HG03066 (cell line): Measurements from ENCODE around the gene TMEM129.

Source experiments
- ATAC-seq: cut with Tn5 transposase; IDR thresholded peaks from one replicate; pipeline ENCODE4 v1.9.1; 2021; ENCODE audit warnings: low read depth; ENCODE audit not compliant: unreplicated experiment

TMEM129 gene

DNA sequence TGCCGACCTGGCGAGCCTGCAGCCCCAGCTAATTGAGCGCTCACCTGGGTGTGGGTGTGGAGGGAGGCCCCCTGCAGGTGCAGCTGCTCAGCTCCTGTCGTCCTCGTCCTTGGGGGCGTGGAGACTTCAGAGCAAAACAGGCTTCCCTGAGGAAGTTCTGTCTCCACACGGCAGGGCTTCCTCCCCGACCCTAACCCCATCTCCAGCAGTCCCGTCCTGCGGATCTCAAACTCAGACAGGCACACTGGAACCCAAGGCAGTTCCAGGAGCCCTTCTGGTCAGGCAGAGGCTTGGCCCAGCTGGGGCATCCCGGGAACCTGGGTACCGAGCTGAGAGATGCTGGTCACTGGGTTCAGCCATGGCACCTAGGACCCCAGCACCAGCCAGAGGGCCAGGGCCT is 24.6 kb upstream of the TMEM129 start:
- ATAC-seq, result no peak

DNA sequence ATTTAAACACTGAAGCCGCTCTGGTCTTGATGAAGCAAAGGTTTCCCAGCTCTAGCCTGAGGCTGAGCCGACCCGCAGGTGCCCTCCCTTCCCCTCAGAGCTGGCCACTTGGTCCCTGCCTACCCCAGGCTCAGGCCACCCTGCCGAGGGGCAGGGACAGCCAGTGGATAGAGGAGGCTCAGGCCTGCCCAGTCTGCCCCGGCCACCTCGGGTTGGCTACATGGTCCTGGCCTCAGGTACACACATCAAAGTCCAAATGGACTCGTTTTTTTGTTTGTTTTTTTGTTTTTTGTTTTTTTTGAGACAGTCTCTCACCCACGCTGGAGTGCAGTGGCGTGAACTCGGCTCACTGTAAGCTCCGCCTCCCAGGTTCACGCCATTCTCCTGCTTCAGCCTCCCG is 24.0 kb upstream of the TMEM129 start:
- no peak for ATAC-seq

DNA sequence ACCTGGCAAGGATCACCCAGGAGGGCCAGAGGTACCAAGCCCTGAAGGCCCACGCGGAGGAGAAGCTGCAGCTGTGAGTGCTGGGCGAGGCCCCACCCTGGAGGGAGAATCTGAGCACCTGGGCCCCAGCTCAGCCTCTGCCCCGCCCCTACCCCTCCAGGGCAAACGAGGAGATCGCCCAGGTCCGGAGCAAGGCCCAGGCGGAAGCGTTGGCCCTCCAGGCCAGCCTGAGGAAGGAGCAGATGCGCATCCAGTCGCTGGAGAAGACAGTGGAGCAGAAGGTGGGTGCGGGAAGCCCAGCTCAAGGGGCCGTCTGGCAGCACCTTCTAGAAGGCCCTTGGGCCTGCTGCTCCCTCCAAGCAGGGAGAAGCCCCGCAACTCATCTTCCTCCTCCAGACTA is 23.4 kb upstream of the TMEM129 start:
- no peak for ATAC-seq

DNA sequence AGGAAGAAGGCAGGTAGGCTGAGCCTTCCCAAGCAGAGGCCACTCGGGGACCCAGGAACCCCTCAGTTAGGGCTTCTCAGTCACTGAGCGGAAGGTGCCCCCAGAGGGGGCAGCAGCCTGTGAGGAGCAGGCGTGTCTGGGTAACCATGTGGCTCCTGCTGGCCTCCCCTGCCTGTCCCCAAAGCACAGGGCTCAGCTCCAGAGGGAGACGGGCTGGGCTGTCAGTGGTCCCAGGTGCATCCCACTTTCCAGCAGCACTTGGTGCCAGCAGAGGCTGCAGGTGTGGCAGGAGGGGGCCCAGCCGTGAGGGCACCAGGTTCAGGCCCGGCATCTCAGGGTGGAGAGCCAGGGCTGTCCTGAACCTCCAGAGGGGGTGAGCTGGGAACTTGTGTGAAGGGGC is 22.9 kb upstream of the TMEM129 start:
- no peak for ATAC-seq

DNA sequence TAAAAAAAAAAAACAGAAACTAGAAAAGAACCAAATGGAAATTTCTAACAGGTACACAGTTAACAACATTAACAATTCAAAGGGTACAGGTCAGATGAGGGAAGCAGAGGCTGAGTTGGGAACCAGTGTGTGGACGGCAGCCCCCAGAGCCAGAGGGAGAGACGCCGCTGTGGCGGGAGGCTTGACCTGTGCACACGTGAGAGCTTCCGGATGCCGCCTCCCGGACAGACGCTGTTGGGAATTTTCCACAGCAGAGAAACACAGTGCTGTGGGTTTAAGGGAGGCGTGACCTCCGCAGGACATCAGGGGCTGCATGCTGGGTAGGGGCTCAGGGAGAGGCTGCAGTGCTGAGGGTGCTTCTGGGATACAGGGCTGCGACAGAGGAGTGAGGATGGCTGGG is 22.4 kb upstream of the TMEM129 start:
- no peak for ATAC-seq

DNA sequence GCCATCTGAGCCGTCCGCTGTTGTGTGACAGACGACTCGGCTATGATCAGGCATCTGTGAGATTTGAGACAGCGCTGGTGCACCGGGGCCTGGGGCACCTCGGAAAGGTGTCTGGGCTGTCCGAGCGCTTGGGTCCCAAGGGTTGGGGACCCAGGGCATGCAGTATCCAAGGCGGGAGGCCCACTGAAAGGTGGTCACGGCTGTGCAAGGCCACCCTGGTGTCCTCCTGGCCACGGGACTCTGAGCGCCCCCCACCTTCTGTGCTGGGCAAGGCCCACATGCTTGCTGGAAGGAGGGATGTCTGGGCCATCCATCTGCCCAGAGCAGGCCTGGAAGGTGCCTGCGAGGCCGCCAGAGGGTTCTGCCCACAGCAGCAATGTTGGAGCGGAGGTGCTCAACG is 20.1 kb upstream of the TMEM129 start:
- ATAC-seq, result no peak

DNA sequence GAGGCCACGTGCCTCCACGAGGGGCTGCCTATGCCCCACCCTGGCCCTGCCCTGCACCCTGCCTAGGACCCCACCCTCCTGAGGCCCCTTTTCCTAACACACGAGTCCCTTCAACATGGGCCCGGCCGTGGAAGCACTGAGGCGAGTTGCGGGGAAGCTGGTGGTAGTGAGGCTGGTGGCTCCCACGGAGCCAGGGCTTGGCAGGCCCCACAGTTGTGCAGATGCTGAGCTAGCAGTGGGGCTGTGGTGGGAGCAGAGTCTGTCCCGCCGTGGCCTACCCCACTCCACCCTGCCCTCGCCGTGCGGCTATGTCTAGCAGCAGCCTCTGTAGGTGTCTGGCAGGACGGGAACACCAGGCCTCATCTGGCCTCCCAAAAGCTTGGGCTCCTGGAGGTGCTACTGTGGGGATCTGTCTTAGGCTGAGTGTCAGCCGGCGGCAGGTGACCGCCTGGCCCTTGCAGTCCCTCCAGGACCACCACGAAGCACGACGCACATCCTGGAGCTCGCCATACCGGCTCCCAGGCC is 19.0 kb upstream of the TMEM129 start:
- no peak for ATAC-seq

DNA sequence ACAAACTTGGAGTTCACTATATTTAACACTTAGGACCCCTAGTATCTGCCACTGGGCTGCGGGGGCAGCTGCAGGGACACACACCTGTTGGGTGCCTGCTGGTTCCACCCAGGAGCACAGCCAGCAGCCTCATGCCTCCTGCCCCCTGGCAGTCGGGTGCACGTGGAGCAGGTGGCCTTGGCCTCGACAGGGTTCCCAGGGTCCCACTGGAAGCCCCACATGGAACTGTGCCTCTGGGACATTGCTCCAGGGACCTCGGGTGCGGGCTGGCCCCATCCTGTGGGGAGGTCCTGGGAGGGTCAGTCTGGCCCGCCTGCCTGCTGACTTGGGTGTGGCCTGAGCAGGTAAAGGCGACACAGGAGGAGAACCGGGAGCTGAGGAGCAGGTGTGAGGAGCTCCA is 18.2 kb upstream of the TMEM129 start:
- ATAC-seq, result no peak

DNA sequence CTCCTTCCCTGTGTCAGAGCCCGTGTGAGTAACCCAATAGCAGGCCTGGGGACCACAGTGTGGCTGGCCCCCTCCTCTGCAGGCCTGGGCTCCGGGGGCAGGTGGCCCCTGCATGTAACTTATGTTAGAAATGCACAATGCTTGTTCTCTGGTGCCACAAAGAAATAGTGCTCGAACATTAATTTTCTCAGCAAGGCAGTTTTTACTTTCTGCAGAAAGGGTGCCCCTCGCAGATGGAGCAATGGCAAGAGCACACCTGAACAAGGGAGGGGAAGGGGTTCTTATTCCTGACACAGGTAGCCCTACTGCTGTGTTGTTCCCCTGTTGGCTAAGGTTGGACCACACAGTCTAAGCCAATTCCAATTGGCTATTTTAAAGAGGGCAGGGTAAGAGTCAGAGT is 17.3 kb upstream of the TMEM129 start:
- no peak for ATAC-seq

DNA sequence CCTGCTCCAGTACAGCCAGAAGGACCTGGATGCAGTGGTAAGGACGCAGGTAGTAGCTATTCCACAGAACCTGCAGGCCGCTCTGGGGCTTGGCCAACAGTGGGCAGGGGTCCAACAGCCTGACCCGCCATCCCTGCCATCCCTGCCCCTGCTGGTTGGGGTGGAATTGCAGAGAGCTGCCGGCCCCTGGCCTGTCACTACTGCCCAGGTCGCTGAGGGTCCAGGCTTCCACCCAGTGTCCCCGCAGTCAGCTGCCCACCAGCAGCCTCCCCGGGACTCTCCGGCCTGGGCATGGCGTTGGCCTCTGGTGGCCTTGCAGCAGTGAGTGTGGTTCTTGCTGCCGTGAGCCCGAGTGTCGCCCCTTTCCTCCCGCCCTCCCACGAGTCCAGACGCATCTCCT is 16.5 kb upstream of the TMEM129 start:
- no peak for ATAC-seq

DNA sequence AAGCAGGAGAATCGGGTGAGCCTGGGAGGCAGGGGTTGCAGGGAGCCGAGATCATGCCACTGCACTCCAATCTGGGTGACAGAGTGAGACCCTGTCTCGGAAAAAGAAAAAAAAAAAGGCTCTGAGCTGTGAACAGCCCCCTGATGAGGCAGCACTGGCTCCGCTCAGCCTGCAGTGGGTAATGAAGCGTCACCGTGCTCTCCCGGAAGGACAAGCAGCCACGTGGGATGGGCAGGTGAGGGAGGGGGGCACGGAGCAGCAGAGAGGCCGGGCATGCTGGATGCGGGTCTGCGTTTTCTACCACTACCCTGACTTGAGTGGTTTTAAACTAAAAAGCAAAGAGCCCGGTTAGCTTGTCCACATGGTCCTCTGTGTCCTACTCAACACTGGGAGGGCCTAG is 15.7 kb upstream of the TMEM129 start:
- ATAC-seq, result no peak

DNA sequence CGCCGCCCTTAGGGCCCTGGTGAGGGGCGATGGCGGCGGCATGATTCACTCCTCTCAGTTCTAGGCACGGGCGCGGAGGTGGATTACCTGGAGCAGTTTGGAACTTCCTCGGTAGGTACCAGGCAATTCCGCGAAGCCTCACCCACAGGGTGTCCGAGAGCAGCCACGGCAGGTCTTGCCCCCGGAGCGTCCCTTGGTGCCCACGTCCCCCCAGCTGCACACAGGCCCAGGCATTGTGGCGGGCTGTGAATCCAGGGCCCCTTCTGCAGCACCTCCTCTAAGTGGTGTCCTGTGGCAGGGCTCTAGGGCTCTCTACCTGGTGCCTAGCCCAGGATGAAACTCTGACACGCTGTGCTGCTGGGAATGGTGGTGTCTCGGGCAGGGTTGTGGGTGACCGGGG is 14.1 kb upstream of the TMEM129 start:
- no peak for ATAC-seq

DNA sequence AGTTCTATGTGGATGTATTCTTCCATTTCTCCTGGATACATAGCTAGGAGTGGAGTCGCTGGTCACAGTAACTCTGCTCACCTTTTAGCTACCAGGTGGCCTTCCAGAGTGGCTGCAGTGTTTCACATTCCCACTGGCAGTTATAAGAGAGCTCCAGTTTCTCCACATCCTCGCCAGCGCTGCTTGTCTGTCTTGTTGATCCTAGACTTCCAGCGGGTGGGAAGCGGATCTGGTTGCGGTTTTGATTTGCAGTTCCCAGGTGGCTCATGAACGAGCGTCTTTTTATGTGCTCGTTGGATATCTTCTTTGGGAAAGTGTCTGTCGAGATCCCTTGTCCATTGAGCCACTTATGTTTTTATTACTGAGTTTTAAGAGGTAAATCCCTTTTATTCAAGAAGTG is 11.8 kb upstream of the TMEM129 start:
- ATAC-seq, result no peak

DNA sequence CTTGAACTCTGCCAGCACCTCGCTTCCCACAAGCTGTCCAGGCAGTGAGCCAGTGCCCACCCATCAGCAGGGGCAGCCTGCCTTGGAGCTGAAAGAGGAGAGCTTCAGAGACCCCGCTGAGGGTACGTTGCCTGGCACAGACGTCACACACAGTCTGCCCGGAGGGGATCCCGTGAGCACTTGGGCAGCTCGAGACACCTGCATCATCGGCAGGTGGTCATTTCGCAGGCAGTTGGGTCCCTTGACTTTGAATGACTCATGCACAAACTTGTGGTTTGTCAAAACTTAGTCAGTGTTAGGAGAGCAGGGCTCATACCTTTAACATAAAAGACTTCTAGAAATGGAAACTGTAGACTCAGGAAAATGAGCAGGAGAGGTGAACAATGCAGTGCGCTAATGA is 10.1 kb upstream of the TMEM129 start:
- ATAC-seq, result no peak

DNA sequence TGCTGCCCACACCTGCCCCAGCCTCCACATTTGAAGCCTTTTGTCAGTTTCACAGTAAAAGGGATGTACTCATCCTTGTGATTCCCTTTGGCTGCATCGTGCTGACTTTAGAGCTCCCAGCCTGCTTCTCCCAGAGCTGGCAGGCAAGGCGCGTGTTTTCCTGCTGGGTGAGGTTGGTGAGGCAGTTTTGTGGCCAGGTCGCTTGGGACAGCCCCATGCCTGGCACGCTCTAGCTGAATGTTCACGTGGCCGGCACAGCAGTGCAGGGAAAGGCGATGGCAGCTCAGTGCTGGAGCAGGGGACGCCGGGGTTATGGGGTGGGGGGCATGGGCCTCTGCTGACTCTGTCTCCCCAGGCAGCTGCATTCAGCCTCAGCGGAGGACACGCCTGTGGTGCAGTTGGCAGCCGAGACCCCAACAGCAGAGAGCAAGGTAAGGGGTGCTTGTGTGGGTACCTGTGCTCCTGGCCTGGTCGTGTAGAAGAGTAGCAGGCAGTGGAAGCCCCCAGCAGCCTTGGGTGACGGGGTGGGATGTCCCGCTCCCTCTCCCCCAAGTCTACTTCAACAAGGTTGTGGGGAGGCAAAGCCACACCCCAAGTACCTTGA is 9.5 kb upstream of the TMEM129 start:
- ATAC-seq, result no peak

DNA sequence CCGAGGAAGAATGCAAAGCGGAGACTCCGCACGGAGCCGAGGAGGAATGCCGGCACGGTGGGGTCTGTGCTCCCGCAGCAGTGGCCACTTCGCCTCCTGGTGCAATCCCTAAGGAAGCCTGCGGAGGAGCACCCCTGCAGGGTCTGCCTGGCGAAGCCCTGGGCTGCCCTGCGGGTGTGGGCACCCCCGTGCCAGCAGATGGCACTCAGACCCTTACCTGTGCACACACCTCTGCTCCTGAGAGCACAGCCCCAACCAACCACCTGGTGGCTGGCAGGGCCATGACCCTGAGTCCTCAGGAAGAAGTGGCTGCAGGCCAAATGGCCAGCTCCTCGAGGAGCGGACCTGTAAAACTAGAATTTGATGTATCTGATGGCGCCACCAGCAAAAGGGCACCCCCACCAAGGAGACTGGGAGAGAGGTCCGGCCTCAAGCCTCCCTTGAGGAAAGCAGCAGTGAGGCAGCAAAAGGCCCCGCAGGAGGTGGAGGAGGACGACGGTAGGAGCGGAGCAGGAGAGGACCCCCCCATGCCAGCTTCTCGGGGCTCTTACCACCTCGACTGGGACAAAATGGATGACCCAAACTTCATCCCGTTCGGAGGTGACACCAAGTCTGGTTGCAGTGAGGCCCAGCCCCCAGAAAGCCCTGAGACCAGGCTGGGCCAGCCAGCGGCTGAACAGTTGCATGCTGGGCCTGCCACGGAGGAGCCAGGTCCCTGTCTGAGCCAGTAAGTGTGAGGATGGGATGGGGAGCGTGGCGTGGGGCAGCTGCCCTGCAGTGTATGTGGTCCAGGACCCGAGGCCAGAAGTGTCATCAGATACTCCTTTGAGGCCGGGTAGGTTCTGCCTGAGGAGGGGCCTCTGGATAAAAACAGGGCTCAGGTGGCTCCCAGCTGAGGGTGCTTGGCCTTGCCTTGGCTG is 7.2 kb upstream of the TMEM129 start:
- ATAC-seq, result no peak

DNA sequence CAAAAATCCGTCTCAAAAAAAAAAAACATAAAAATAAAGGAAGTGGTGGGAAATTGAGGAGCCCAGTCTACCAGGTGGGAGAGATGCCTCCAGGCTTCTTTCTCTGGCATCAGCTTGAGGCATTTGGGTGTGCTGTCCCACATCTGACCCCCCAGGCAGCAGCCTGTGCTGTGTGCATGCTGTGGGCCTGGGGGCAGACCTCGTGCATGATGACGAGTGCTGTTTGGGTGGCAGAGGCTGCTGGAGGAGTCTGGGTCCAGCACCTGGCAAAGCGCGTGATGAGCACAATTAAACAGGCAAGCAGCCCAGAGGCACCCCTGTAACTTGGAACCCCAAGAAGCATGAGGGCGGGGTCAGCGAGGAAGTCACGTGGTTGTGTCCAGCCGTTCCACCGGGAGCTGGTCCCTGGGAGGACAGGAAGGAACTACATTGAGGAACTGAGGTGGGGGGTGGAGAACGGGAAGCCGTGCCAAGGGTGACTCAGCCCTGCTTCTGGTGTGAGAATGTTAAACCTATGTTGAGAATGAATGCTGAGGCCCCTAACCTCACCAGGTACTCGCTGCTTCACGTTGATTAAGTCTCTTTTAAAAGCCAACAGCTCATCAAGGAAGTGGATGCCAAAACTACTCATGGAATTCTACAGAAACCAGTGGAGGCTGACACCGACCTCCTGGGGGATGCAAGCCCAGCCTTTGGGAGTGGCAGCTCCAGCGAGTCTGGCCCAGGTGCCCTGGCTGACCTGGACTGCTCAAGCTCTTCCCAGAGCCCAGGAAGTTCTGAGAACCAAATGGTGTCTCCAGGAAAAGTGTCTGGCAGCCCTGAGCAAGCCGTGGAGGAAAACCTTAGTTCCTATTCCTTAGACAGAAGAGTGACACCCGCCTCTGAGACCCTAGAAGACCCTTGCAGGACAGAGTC is 6.3 kb upstream of the TMEM129 start:
- no peak for ATAC-seq

DNA sequence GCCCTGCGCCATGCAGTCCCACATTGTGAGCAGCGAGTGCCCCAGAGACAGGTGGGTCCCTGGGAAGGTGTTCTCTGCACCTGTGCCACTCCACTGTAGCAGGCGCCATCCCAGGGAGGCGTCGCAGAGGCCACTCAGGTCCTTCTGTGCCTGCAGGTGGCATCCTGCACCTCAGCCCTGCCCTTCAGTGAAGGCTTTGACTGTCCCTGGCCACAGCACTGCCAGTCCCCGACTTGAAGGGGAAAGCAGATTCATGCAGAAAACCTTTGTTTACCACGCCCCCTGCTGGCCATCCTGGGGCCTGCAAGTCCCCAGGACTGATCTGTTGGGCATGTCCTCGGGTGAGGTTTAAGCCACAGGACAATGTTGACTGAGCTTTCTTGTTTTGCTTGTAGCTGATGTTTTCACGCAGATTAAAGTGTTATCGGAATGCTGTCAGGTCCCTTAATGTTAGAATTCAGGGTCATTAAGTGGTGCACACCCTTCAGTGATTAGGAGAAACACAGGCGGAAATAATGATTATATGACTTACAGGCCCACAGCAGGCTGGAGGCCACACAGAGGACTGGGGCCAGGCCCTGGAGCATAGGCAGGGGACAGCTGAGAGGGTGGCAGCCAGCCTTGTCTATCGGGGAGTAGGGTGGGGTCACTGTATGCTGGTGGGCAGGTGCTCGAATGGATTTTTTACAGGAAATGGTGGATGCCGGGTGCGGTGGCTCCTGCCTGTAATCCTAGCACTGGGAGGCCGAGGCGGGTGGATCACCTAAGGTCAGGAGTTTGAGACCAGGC is 5.2 kb upstream of the TMEM129 start:
- no peak for ATAC-seq

DNA sequence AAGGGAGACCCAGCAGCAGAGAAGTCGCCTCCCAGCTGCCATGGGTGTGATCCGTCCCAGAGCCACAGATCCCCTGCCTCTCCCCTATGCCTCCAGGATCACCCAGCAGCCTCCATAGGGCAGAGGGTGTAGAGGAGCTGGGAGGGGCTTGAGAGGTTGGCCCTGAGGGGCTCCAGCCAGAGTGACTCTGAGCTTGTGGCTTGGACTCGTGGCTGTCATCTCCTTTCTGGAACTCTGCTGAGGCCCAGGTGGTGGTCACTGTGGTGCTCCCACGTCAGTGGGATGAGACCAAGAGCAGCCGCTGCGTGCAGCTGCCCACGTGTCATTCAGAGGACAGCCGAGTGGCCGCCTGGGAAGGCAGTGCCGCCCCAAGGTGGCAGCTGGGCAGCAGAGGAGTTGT is 4.4 kb upstream of the TMEM129 start:
- no peak for ATAC-seq

DNA sequence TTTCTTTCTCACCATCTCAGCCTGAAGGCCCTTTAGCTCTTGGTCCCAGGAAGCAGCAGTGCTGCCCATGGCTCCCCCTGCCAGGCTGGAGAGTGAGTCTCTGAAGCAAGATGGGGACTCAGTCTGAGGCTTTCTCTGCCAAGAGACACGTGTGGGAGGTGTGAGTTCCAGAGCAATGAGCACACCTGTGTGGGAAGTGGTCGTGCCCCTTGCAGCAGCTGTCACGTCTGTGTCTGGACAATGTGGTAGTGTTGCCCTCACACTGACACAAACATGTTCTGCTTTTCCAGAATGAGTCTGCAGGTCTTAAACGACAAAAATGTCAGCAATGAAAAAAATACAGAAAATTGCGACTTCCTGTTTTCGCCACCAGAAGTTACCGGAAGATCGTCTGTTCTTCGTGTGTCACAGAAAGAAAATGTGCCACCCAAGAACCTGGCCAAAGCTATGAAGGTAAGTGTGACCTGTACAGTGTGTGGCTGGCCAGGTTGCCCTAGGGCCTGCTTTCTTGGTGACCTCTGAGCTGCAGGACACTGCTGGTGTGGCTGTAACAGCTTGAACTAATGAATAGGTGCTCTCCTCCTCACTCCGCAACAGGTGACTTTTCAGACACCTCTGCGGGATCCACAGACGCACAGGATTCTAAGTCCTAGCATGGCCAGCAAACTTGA is 2.1 kb upstream of the TMEM129 start:
- no peak for ATAC-seq
